Stimulated activated memory B cell treated with anti-CD40 and anti-IgM and Interleukin-4, amounts not matched to agents 10 μg/mL and 1 μg/mL and 100 μg/mL, for 72 hours (primary cell): Measurements from ENCODE around the gene FKBP5.
"Not testable (repeated sequence)": the region's sequence is repeated elsewhere in the genome, so short reads cannot be mapped to it uniquely, and the experiment has no call there.

Source experiments
- ATAC-seq: fragments of 150-1000 bp; cut with Tn5 transposase; 2 replicates; pipeline ENCODE4 v1.10.0; 2021
- H3K27ac Mint-ChIP-seq: one replicate; pipeline ENCODE4 v1.8.0; 2022; ENCODE audit warnings: mild to moderate bottlenecking, mixed read lengths
- H3K27me3 Mint-ChIP-seq: one replicate; pipeline ENCODE4 v1.8.0; 2022; ENCODE audit warnings: mixed read lengths
- H3K36me3 Mint-ChIP-seq: one replicate; pipeline ENCODE4 v1.8.0; 2022; ENCODE audit warnings: mixed read lengths
- H3K4me1 Mint-ChIP-seq: one replicate; pipeline ENCODE4 v1.8.0; 2022; ENCODE audit warnings: mixed read lengths
- H3K4me3 Mint-ChIP-seq: one replicate; pipeline ENCODE4 v1.8.0; 2022; ENCODE audit warnings: mild to moderate bottlenecking, moderate library complexity, mixed read lengths
- H3K9me3 Mint-ChIP-seq: one replicate; pipeline ENCODE4 v1.8.0; 2022; ENCODE audit warnings: mixed read lengths

FKBP5 gene

GRCh38 chr6:35603326-35604202 lies 85.2 kb downstream of the FKBP5 start:
- no peaks in the 10 kb centered on the region for H3K27me3 Mint-ChIP-seq
- H3K36me3 Mint-ChIP-seq: peaks cover 6% of the 10 kb centered on the region
- H3K4me1 Mint-ChIP-seq: peaks cover 33% of the 10 kb centered on the region
- no peak overlapping the region for H3K4me3 Mint-ChIP-seq
- ATAC-seq: no peak
- peak overlapping the region; percentile 62 for H3K27ac Mint-ChIP-seq
- H3K9me3 Mint-ChIP-seq: no peaks in the 10 kb centered on the region

GRCh38 chr6:35602133-35602946 lies 86.4 kb downstream of the FKBP5 start:
- Mint-ChIP-seq H3K9me3 (no peaks in the 10 kb centered on the region), H3K4me1 (peaks cover 33% of the 10 kb centered on the region), H3K27me3 (no peaks in the 10 kb centered on the region), H3K4me3 (no peak overlapping the region), H3K36me3 (peaks cover 7% of the 10 kb centered on the region), H3K27ac (peak overlapping the region; percentile 62)
- peak; percentile 45 for ATAC-seq

- no peak for ATAC-seq
- H3K9me3 Mint-ChIP-seq: no peaks in the 10 kb centered on the region
- H3K36me3 Mint-ChIP-seq: peaks cover 13% of the 10 kb centered on the region
- no peak overlapping the region for H3K4me3 Mint-ChIP-seq
- H3K27me3 Mint-ChIP-seq: no peaks in the 10 kb centered on the region
- H3K27ac Mint-ChIP-seq: peak overlapping the region; percentile 62
- H3K4me1 Mint-ChIP-seq: peaks cover 33% of the 10 kb centered on the region
Observed at GRCh38 chr6:35601331-35602132, 87.2 kb downstream of the FKBP5 start.

GRCh38 chr6:35600659-35601125 lies 88.0 kb downstream of the FKBP5 start:
- H3K27me3 Mint-ChIP-seq: no peaks in the 10 kb centered on the region
- H3K27ac Mint-ChIP-seq: peak overlapping the region; percentile 44
- peaks cover 26% of the 10 kb centered on the region for H3K4me1 Mint-ChIP-seq
- no peaks in the 10 kb centered on the region for H3K9me3 Mint-ChIP-seq
- peaks cover 12% of the 10 kb centered on the region for H3K36me3 Mint-ChIP-seq
- ATAC-seq: no peak
- no peak overlapping the region for H3K4me3 Mint-ChIP-seq

- peaks cover 15% of the 10 kb centered on the region for H3K36me3 Mint-ChIP-seq
Observed at GRCh38 chr6:35599761-35600658, 88.7 kb downstream of the FKBP5 start.

GRCh38 chr6:35598621-35599020 lies 90.1 kb downstream of the FKBP5 start:
- not testable (repeated sequence) for H3K4me3 Mint-ChIP-seq, H3K27ac Mint-ChIP-seq, ATAC-seq, H3K9me3 Mint-ChIP-seq, H3K27me3 Mint-ChIP-seq
- peaks cover 15% of the 10 kb centered on the region for H3K36me3 Mint-ChIP-seq
- H3K4me1 Mint-ChIP-seq: peaks cover 24% of the 10 kb centered on the region

More at GRCh38 chr6:35599761-35600658, 88.7 kb downstream of the FKBP5 start:
- Mint-ChIP-seq H3K9me3 (no peaks in the 10 kb centered on the region), H3K4me3 (no peak overlapping the region), H3K27ac (peak overlapping the region; percentile 44), H3K27me3 (no peaks in the 10 kb centered on the region), H3K4me1 (peaks cover 24% of the 10 kb centered on the region)
- ATAC-seq: no peak

- ATAC-seq: no peak
- peaks cover 10% of the 10 kb centered on the region for H3K4me1 Mint-ChIP-seq
- H3K9me3 Mint-ChIP-seq: no peaks in the 10 kb centered on the region
- H3K27ac Mint-ChIP-seq: no peak overlapping the region
- H3K4me3 Mint-ChIP-seq: no peak overlapping the region
- H3K27me3 Mint-ChIP-seq: no peaks in the 10 kb centered on the region
- peaks cover 15% of the 10 kb centered on the region for H3K36me3 Mint-ChIP-seq
Observed at GRCh38 chr6:35596448-35597442, 92.0 kb downstream of the FKBP5 start.

- H3K4me1 Mint-ChIP-seq: no peaks in the 10 kb centered on the region
- no peak for ATAC-seq
- no peaks in the 10 kb centered on the region for H3K9me3 Mint-ChIP-seq
- no peak overlapping the region for H3K27ac Mint-ChIP-seq
- H3K27me3 Mint-ChIP-seq: no peaks in the 10 kb centered on the region
- peaks cover 15% of the 10 kb centered on the region for H3K36me3 Mint-ChIP-seq
- no peak overlapping the region for H3K4me3 Mint-ChIP-seq
Observed at GRCh38 chr6:35594503-35595186, 94.1 kb downstream of the FKBP5 start.

- Mint-ChIP-seq H3K27me3 (no peaks in the 10 kb centered on the region), H3K9me3 (no peaks in the 10 kb centered on the region), H3K4me1 (no peaks in the 10 kb centered on the region), H3K36me3 (peaks cover 13% of the 10 kb centered on the region), H3K4me3 (no peak overlapping the region), H3K27ac (no peak overlapping the region)
- no peak for ATAC-seq
Observed at GRCh38 chr6:35592178-35592577, 96.5 kb downstream of the FKBP5 start.

GRCh38 chr6:35590622-35591066 lies 98.1 kb downstream of the FKBP5 start:
- Mint-ChIP-seq H3K4me3 (no peak overlapping the region), H3K36me3 (peaks cover 3% of the 10 kb centered on the region), H3K27ac (no peak overlapping the region)

GRCh38 chr6:35589904-35590303 lies 98.8 kb downstream of the FKBP5 start:
- no peak overlapping the region for H3K27ac Mint-ChIP-seq
- no peaks in the 10 kb centered on the region for H3K27me3 Mint-ChIP-seq
- peaks cover 8% of the 10 kb centered on the region for H3K4me1 Mint-ChIP-seq
- no peak for ATAC-seq
- H3K4me3 Mint-ChIP-seq: no peak overlapping the region
- no peaks in the 10 kb centered on the region for H3K9me3 Mint-ChIP-seq
- H3K36me3 Mint-ChIP-seq: no peaks in the 10 kb centered on the region

More at GRCh38 chr6:35590622-35591066, 98.1 kb downstream of the FKBP5 start:
- peaks cover 8% of the 10 kb centered on the region for H3K4me1 Mint-ChIP-seq
- ATAC-seq: no peak
- H3K27me3 Mint-ChIP-seq: no peaks in the 10 kb centered on the region
- H3K9me3 Mint-ChIP-seq: no peaks in the 10 kb centered on the region

GRCh38 chr6:35589201-35589739 lies 99.4 kb downstream of the FKBP5 start:
- Mint-ChIP-seq H3K4me3 (no peak overlapping the region), H3K4me1 (peaks cover 8% of the 10 kb centered on the region), H3K27me3 (no peaks in the 10 kb centered on the region), H3K27ac (no peak overlapping the region), H3K9me3 (no peaks in the 10 kb centered on the region), H3K36me3 (no peaks in the 10 kb centered on the region)
- ATAC-seq: no peak
